Measurements from ENCODE around the gene CDHR4. TPM values are rescaled to one million over a fixed set of nuclear protein-coding genes. Genes with fewer than 3 reads are reported as not detected.
A peak's percentile ranks its signal among the peaks of the same experiment; 100 is the strongest.

Gene CDHR4
- total and polyA plus RNA-seq, 2 of the 8 experiments (the other 6 are each of a cell fraction or from before 2014, with no cell fraction given): 0.50 to 0.60 TPM

GRCh38 chr3:49786357-49787181 lies 13.1 kb downstream of the CDHR4 start, which contains the start of gene IP6K1 (continued):
- TF ChIP-seq BCL11A (IDR thresholded peaks at IDR 0.05; ENCODE audit: low read depth in 2 of 2, low read length in 2 of 2) (no peak), RFX5 (IDR thresholded peaks at IDR 0.05; ENCODE audit: borderline replicate concordance, low read depth, low read length) (no peak), RAD21 (IDR thresholded peaks at IDR 0.05 in 1 of 2, conservative IDR thresholded peaks at IDR 0.05 in 1 of 2; ENCODE audit: low read depth in 2 of 2, low read length in 2 of 2) (no peak), ATF2 (IDR thresholded peaks at IDR 0.05; ENCODE audit: low read length) (no peak), EZH2 (IDR thresholded peaks at IDR 0.05; ENCODE audit: low read depth, low read length, severe bottlenecking) (no peak), JUN (IDR thresholded peaks at IDR 0.05; ENCODE audit: low read depth, low read length) (no peak), EGR1 (IDR thresholded peaks at IDR 0.05; ENCODE audit: borderline replicate concordance, low read depth, low read length) (no peak), HDAC2 (IDR thresholded peaks at IDR 0.05; ENCODE audit: borderline replicate concordance in 1 of 2, low read depth in 2 of 2, low read length in 2 of 2) (no peak), MAX (IDR thresholded peaks at IDR 0.05) (peak; percentile 98), GTF2F1 (IDR thresholded peaks at IDR 0.05; ENCODE audit: borderline replicate concordance, low read depth, low read length) (no peak), CTCF (IDR thresholded peaks at IDR 0.05; ENCODE audit: control extremely low read depth in 1 of 3, insufficient read depth in 1 of 3, low read depth in 1 of 3, low read length in 3 of 3) (no peak), SUZ12 (IDR thresholded peaks at IDR 0.05; ENCODE audit: low read length) (no peak), TAF1 (IDR thresholded peaks at IDR 0.05; ENCODE audit: low read depth, low read length) (peak; percentile 69), GABPA (IDR thresholded peaks at IDR 0.05; ENCODE audit: borderline replicate concordance, insufficient read depth, low read length) (no peak), YY1 (IDR thresholded peaks at IDR 0.05; ENCODE audit: low read depth, low read length) (peak; percentile 96), EP300 (IDR thresholded peaks at IDR 0.05; ENCODE audit: borderline replicate concordance in 1 of 2, low read depth in 2 of 2, low read length in 2 of 2) (no peak), SIX5 (IDR thresholded peaks at IDR 0.05; ENCODE audit: low read depth, low read length) (no peak), TEAD4 (IDR thresholded peaks at IDR 0.05; ENCODE audit: low read depth, low read length) (no peak)
